DOHH2 (cell line): ENCODE measurements around the gene SCN4B.
"Not testable (repeated sequence)": the region's sequence is repeated elsewhere in the genome, so short reads cannot be mapped to it uniquely, and the experiment has no call there.

Experiments
- EZH2phosphoT487 ChIP-seq: fragments of 200-600 bp; sonication (generic); IDR thresholded peaks from 2 replicates; pipeline ENCODE4 v1.6.1; 2017; ENCODE audit warnings: borderline replicate concordance, mild to moderate bottlenecking, antibody characterized with exemption, low read length, moderate library complexity, mixed read lengths
- TF ChIP-seq, protein P1 (sequence below): fragments of 200-600 bp; sonication (generic); IDR thresholded peaks from one replicate; pipeline ENCODE4 v1.5.1; 2014; ENCODE audit warnings: antibody characterized with exemption, mild to moderate bottlenecking, low read depth, low read length; ENCODE audit not compliant: poor library complexity, severe bottlenecking

DNA sequence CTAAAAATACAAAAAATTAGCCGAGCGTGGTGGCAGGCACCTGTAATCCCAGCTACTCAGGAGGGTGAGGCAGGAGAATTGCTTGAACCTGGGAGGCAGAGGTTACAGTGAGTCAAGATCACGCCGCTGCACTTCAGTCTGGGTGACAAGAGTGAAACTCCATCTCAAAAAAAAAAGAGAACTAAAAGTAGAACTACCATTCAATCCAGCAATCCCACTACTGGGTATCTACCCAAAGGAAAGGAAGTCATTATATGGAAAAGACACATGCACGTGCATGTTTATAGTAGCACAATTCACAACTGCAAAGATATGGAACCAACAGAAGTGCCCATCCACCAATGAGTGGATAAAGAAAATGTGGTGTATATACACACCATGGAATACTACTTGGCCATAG lies 31.1 kb upstream of the SCN4B start:
- TF ChIP-seq, protein P1, sequence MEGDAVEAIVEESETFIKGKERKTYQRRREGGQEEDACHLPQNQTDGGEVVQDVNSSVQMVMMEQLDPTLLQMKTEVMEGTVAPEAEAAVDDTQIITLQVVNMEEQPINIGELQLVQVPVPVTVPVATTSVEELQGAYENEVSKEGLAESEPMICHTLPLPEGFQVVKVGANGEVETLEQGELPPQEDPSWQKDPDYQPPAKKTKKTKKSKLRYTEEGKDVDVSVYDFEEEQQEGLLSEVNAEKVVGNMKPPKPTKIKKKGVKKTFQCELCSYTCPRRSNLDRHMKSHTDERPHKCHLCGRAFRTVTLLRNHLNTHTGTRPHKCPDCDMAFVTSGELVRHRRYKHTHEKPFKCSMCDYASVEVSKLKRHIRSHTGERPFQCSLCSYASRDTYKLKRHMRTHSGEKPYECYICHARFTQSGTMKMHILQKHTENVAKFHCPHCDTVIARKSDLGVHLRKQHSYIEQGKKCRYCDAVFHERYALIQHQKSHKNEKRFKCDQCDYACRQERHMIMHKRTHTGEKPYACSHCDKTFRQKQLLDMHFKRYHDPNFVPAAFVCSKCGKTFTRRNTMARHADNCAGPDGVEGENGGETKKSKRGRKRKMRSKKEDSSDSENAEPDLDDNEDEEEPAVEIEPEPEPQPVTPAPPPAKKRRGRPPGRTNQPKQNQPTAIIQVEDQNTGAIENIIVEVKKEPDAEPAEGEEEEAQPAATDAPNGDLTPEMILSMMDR: not testable (repeated sequence)
- TF ChIP-seq EZH2phosphoT487: not testable (repeated sequence)
